Osteoblast (primary cell): ENCODE measurements around the gene LCLAT1. TPM values are rescaled to one million over a fixed set of nuclear protein-coding genes. Genes with fewer than 3 reads are reported as not detected.

ENCODE experiments used
- DNase-seq: peaks from one replicate; pipeline ENCODE4 v3.0.0; 2011; ENCODE audit warnings: low spot score, mixed read lengths; ENCODE audit not compliant: insufficient read length; ENCODE audit errors: missing footprints
- H2AFZ ChIP-seq: 2 replicates; pipeline ENCODE4 v1.6.0; 2011; ENCODE audit warnings: mild to moderate bottlenecking, low read length
- H3K27ac ChIP-seq: 2 replicates; pipeline ENCODE4 v1.5.1; 2011; ENCODE audit warnings: mild to moderate bottlenecking, low read depth, low read length, moderate library complexity
- H3K27me3 ChIP-seq: 2 replicates; pipeline ENCODE4 v1.6.0; 2012; ENCODE audit warnings: mild to moderate bottlenecking, control low read depth, inconsistent platforms, low read length, moderate library complexity; ENCODE audit not compliant: insufficient read depth
- H3K36me3 ChIP-seq: 2 replicates; pipeline ENCODE4 v1.5.1; 2011; ENCODE audit warnings: mild to moderate bottlenecking, low read length, control low read depth, moderate library complexity; ENCODE audit not compliant: insufficient read depth
- H3K4me1 ChIP-seq: 2 replicates; pipeline ENCODE4 v1.5.1; 2011; ENCODE audit warnings: mild to moderate bottlenecking, low read length, control low read depth, moderate library complexity; ENCODE audit not compliant: insufficient read depth
- H3K4me2 ChIP-seq: 2 replicates; pipeline ENCODE4 v1.6.0; 2011; ENCODE audit warnings: mild to moderate bottlenecking, low read length; ENCODE audit not compliant: insufficient read depth
- H3K4me3 ChIP-seq: fragments of 200-600 bp; sonication (generic); 3 replicates; pipeline ENCODE4 v1.5.1; 2012; ENCODE audit warnings: mild to moderate bottlenecking, low read length, inconsistent platforms; ENCODE audit not compliant: insufficient read depth
- H3K79me2 ChIP-seq: 2 replicates; pipeline ENCODE4 v1.6.0; 2012; ENCODE audit warnings: mild to moderate bottlenecking, low read length, control low read depth, inconsistent platforms; ENCODE audit not compliant: insufficient read depth
- H3K9me3 ChIP-seq: 2 replicates; pipeline ENCODE4 v1.5.1; 2011; ENCODE audit warnings: low read depth, low read length, control low read depth
- H4K20me1 ChIP-seq: 2 replicates; pipeline ENCODE4 v1.6.0; 2012; ENCODE audit warnings: mild to moderate bottlenecking, low read length, control low read depth; ENCODE audit not compliant: insufficient read depth
- CTCF ChIP-seq: IDR thresholded peaks from 2 replicates; pipeline ENCODE4 v1.5.1; 2011; ENCODE audit warnings: mild to moderate bottlenecking, low read depth, low read length, moderate library complexity; ENCODE audit errors: extremely low read depth
- total RNA-seq: library from RNA; depleted of rRNA; stranded (reverse); fragments of >200 nt; gene quantifications from 2 replicates; pipeline ENCODE4 v1.2.3, GENCODE V29; 2012

LCLAT1 gene
- total RNA-seq, 1 donor = 29.7 TPM

- no peak overlapping the region for H3K4me3 ChIP-seq
- no peak overlapping the region for H2AFZ ChIP-seq
- no peaks in the 10 kb centered on the region for H3K27me3 ChIP-seq
- H3K79me2 ChIP-seq = no peaks in the 10 kb centered on the region
- H3K27ac ChIP-seq = no peak overlapping the region
- H3K36me3 ChIP-seq = no peaks in the 10 kb centered on the region
- no peak for DNase-seq
- TF ChIP-seq CTCF = no peak
- H4K20me1 ChIP-seq = no peaks in the 10 kb centered on the region
- H3K9me3 ChIP-seq = no peaks in the 10 kb centered on the region
- H3K4me1 ChIP-seq = peaks cover 1% of the 10 kb centered on the region
- H3K4me2 ChIP-seq = no peak overlapping the region
Observed at GRCh38 chr2:30439296-30439695, 7.8 kb upstream of the LCLAT1 start.

GRCh38 chr2:30439879-30440278 is 7.2 kb upstream of the LCLAT1 start:
- Histone ChIP-seq H3K4me3 (no peak overlapping the region), H3K4me2 (no peak overlapping the region), H3K79me2 (no peaks in the 10 kb centered on the region), H4K20me1 (no peaks in the 10 kb centered on the region), H3K4me1 (no peaks in the 10 kb centered on the region), H3K36me3 (no peaks in the 10 kb centered on the region), H3K9me3 (no peaks in the 10 kb centered on the region), H3K27ac (no peak overlapping the region), H3K27me3 (no peaks in the 10 kb centered on the region), H2AFZ (no peak overlapping the region)
- TF ChIP-seq CTCF = no peak
- DNase-seq = no peak

- no peaks in the 10 kb centered on the region for H3K9me3 ChIP-seq
- H3K4me2 ChIP-seq = no peak overlapping the region
- TF ChIP-seq CTCF = no peak
- H3K4me1 ChIP-seq = no peaks in the 10 kb centered on the region
- H2AFZ ChIP-seq = no peak overlapping the region
- no peak overlapping the region for H3K27ac ChIP-seq
- no peak for DNase-seq
- no peak overlapping the region for H3K4me3 ChIP-seq
- H3K79me2 ChIP-seq = no peaks in the 10 kb centered on the region
- H3K36me3 ChIP-seq = no peaks in the 10 kb centered on the region
- no peaks in the 10 kb centered on the region for H3K27me3 ChIP-seq
- no peaks in the 10 kb centered on the region for H4K20me1 ChIP-seq
Observed at GRCh38 chr2:30441023-30441422, 6.0 kb upstream of the LCLAT1 start.

GRCh38 chr2:30443081-30443480 is 4.0 kb upstream of the LCLAT1 start:
- peaks cover 11% of the 10 kb centered on the region for H3K4me1 ChIP-seq
- no peak overlapping the region for H2AFZ ChIP-seq
- TF ChIP-seq CTCF = no peak
- peaks cover 10% of the 10 kb centered on the region for H3K79me2 ChIP-seq
- no peaks in the 10 kb centered on the region for H3K9me3 ChIP-seq
- H4K20me1 ChIP-seq = no peaks in the 10 kb centered on the region
- no peak overlapping the region for H3K4me3 ChIP-seq
- H3K36me3 ChIP-seq = no peaks in the 10 kb centered on the region
- no peak overlapping the region for H3K4me2 ChIP-seq
- DNase-seq = no peak
- no peaks in the 10 kb centered on the region for H3K27me3 ChIP-seq
- no peak overlapping the region for H3K27ac ChIP-seq
